Gastroesophageal sphincter (tissue), 4 donors: ENCODE measurements around the gene RABGAP1. TPM values are rescaled to one million over a fixed set of nuclear protein-coding genes. Genes with fewer than 3 reads are reported as not detected.

ENCODE experiments used
- ATAC-seq: fragments of 150-250 bp; one replicate; pipeline ENCODE4 v1.9.1; 2016; ENCODE audit warnings: mild to moderate bottlenecking, moderate library complexity
- H3K27ac ChIP-seq, 4 donors: fragments of 200-600 bp; sonication (generic) in 3 of 4; 1 replicate in 3 of 4; 2 replicates in 1 of 4; pipeline ENCODE4 v1.5.1; 2016 to 2019
- H3K27me3 ChIP-seq: fragments of 200-600 bp; sonication (generic); one replicate; pipeline ENCODE4 v1.5.1; 2019
- H3K36me3 ChIP-seq, 2 donors: fragments of 200-600 bp; sonication (generic); one replicate each; pipeline ENCODE4 v1.5.1; 2019; ENCODE audit warnings: control low read depth in 1 of 2
- H3K4me1 ChIP-seq, 3 donors: fragments of 200-600 bp; sonication (generic); 1 replicate in 2 of 3; 2 replicates in 1 of 3; pipeline ENCODE4 v1.5.1; 2016 to 2019; ENCODE audit warnings: control low read depth in 2 of 3
- H3K4me3 ChIP-seq, 2 donors: fragments of 200-600 bp; sonication (generic); one replicate each; pipeline ENCODE4 v1.5.1; 2019; ENCODE audit warnings: mild to moderate bottlenecking in 1 of 2, moderate library complexity in 1 of 2
- H3K9me3 ChIP-seq, 3 donors: fragments of 200-600 bp; sonication (generic); one replicate each; pipeline ENCODE4 v1.5.1; 2017 to 2019; ENCODE audit warnings: control low read depth in 2 of 3
- EP300 ChIP-seq: sonication (generic); formaldehyde crosslinking; IDR thresholded peaks from one replicate; pipeline ENCODE4 v1.6.1; 2017; ENCODE audit warnings: antibody characterized with exemption, mild to moderate bottlenecking
- POLR2A ChIP-seq, 2 donors: fragments of 450-650 bp; IDR thresholded peaks; one replicate each; pipeline ENCODE4 v1.6.1; 2017; ENCODE audit warnings: antibody characterized with exemption in 2 of 2, mild to moderate bottlenecking in 2 of 2, moderate library complexity in 1 of 2
- POLR2AphosphoS5 ChIP-seq: sonication (generic); formaldehyde crosslinking; IDR thresholded peaks from one replicate; pipeline ENCODE4 v1.6.1; 2017; ENCODE audit warnings: antibody characterized with exemption
- WGBS, 2 donors: methylation state at CpG; one replicate each; pipeline ENCODE4 v1.1.5; 2018; ENCODE audit warnings: low coverage in 1 of 2; 5-methylcytosine and 5-hydroxymethylcytosine counted together
- total RNA-seq, 4 donors: library from RNA; depleted of rRNA; stranded (reverse); fragments of >200 nt; gene quantifications; one replicate each; pipeline ENCODE4 v1.1.0, GENCODE V29; 2016
- TF ChIP-seq, protein P1 (sequence below), 4 experiments: fragments of 200-600 bp in 2 of 4; fragments of 450-650 bp in 2 of 4; sonication (generic) in 1 of 4; IDR thresholded peaks; one replicate each; pipeline ENCODE4 v1.5.1; 2017 to 2019; ENCODE audit warnings: antibody characterized with exemption in 4 of 4, mild to moderate bottlenecking in 2 of 4, moderate library complexity in 2 of 4

RABGAP1 gene
- total RNA-seq, 4 donors from 2014 or later, result 61.2 to 139 (median 82.9) TPM

- 86 to 89% methylated on average over 2 of the region's 2 CpGs for WGBS, 2 donors
- Histone ChIP-seq H3K4me3 (no peak overlapping the region), H3K36me3 (peaks cover 0 to 93% of the 10 kb centered on the region in 2 donors), H3K4me1 (peaks cover 0 to 31% (median 5%) of the 10 kb centered on the region in 3 donors), H3K9me3 (no peaks in the 10 kb centered on the region), H3K27me3 (no peaks in the 10 kb centered on the region), H3K27ac (no peak overlapping the region)
- ATAC-seq, result no peak
- TF ChIP-seq, protein P1, sequence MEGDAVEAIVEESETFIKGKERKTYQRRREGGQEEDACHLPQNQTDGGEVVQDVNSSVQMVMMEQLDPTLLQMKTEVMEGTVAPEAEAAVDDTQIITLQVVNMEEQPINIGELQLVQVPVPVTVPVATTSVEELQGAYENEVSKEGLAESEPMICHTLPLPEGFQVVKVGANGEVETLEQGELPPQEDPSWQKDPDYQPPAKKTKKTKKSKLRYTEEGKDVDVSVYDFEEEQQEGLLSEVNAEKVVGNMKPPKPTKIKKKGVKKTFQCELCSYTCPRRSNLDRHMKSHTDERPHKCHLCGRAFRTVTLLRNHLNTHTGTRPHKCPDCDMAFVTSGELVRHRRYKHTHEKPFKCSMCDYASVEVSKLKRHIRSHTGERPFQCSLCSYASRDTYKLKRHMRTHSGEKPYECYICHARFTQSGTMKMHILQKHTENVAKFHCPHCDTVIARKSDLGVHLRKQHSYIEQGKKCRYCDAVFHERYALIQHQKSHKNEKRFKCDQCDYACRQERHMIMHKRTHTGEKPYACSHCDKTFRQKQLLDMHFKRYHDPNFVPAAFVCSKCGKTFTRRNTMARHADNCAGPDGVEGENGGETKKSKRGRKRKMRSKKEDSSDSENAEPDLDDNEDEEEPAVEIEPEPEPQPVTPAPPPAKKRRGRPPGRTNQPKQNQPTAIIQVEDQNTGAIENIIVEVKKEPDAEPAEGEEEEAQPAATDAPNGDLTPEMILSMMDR (IDR thresholded peaks at IDR 0.05), result no peak
- TF ChIP-seq EP300, result no peak
- no peak for TF ChIP-seq POLR2A (IDR thresholded peaks at IDR 0.05)
- TF ChIP-seq POLR2AphosphoS5, result no peak
Measured at GRCh38 chr9:123091459-123091858, 150.6 kb downstream of the RABGAP1 start.

GRCh38 chr9:123093141-123093540, 152.3 kb downstream of the RABGAP1 start:
- TF ChIP-seq, protein P1 (IDR thresholded peaks at IDR 0.05), result no peak
- TF ChIP-seq EP300 (no peak), POLR2A (IDR thresholded peaks at IDR 0.05) (no peak), POLR2AphosphoS5 (no peak)
- Histone ChIP-seq H3K4me1 (peaks cover 0 to 31% (median 5%) of the 10 kb centered on the region in 3 donors), H3K27ac (no peak overlapping the region), H3K36me3 (peaks cover 5 to 94% of the 10 kb centered on the region in 2 donors), H3K4me3 (no peak overlapping the region), H3K9me3 (no peaks in the 10 kb centered on the region), H3K27me3 (no peaks in the 10 kb centered on the region)
- ATAC-seq, result no peak
- 14 to 63% methylated on average over 2 to 3 of the region's 3 CpGs for WGBS, 2 donors

DNA sequence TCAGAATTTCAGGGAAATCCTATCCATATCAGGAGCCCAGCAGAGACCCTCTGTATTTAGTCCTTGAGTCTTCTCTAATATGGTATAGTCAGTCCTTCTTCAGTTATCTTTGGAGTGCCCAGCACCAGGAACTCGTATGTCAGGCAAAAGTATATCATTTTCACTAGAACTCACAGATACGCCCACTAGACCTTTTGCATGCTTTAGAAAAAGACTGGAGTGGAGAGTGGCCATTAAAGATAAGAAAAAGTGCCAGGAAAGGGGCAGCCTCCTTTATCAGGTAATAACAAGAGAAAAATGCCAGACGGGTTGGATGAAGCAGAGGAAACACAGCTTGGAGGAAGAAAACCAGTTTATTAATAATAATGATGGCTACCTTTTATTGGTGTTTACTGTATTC, 156.2 kb downstream of the RABGAP1 start:
- Histone ChIP-seq H3K9me3 (no peaks in the 10 kb centered on the region), H3K27ac (no peak overlapping the region), H3K4me3 (no peak overlapping the region), H3K4me1 (peaks cover 0 to under 1% (median 0%) of the 10 kb centered on the region in 3 donors), H3K27me3 (no peaks in the 10 kb centered on the region), H3K36me3 (peaks cover 10 to 97% of the 10 kb centered on the region in 2 donors)
- WGBS, 2 donors, result 75 to 77% methylated on average over 2 to 3 of the region's 3 CpGs
- TF ChIP-seq POLR2A (IDR thresholded peaks at IDR 0.05), result no peak
- no peak for TF ChIP-seq EP300
- TF ChIP-seq POLR2AphosphoS5, result no peak
- TF ChIP-seq, protein P1 (IDR thresholded peaks at IDR 0.05), result no peak
- ATAC-seq, result no peak

GRCh38 chr9:123097430-123098095, 156.7 kb downstream of the RABGAP1 start:
- Histone ChIP-seq H3K36me3 (peaks cover 10 to 97% of the 10 kb centered on the region in 2 donors), H3K27ac (no peak overlapping the region), H3K9me3 (no peaks in the 10 kb centered on the region), H3K4me1 (peaks cover 0 to 5% (median 0%) of the 10 kb centered on the region in 3 donors), H3K4me3 (no peak overlapping the region), H3K27me3 (no peaks in the 10 kb centered on the region)
- ATAC-seq, result no peak
- WGBS, 2 donors, result 93 to 96% methylated on average over 2 to 3 of the region's 3 CpGs
- no peak for TF ChIP-seq POLR2A (IDR thresholded peaks at IDR 0.05)
- no peak for TF ChIP-seq EP300
- no peak for TF ChIP-seq POLR2AphosphoS5
- TF ChIP-seq, protein P1 (IDR thresholded peaks at IDR 0.05), result no peak

DNA sequence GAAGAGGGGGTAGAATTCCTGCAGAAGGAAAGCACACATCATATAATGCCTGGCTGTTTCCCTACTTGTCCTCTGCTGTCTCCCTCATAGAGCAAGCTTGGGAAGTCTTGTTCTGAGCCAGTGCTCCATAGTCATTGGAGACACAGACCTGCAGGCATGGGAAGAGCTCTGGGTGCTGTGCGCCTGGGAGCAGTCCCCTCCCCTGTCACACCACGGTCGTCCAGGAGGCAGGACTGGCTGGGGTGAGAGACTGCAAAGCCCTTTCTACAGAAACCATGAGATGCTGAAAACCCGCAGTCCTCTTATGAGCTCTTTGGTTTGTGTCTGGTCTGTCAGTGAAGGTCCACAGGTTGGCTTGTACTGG, 157.3 kb downstream of the RABGAP1 start:
- TF ChIP-seq, protein P1 (IDR thresholded peaks at IDR 0.05), result no peak
- TF ChIP-seq POLR2AphosphoS5, result no peak
- no peak for TF ChIP-seq POLR2A (IDR thresholded peaks at IDR 0.05)
- TF ChIP-seq EP300, result no peak

More for the DNA sequence above, 157.3 kb downstream of the RABGAP1 start:
- no peaks in the 10 kb centered on the region for H3K9me3 ChIP-seq
- peaks cover 10 to 97% of the 10 kb centered on the region in 2 donors for H3K36me3 ChIP-seq
- no peak overlapping the region for H3K27ac ChIP-seq
- no peak overlapping the region for H3K4me3 ChIP-seq
- no peaks in the 10 kb centered on the region for H3K27me3 ChIP-seq
- ATAC-seq, result no peak
- H3K4me1 ChIP-seq, result peaks cover 0 to 10% (median 0%) of the 10 kb centered on the region in 3 donors
- WGBS, 2 donors, result 44 to 100% methylated on average over 1 to 4 of the region's 4 CpGs
